Prostate gland (tissue), 2 donors: ENCODE results near the gene ALPG.

Source experiments
- CTCF ChIP-seq, 4 experiments: fragments of 200-600 bp in 2 of 4; fragments of 450-650 bp in 2 of 4; sonication (generic) in 2 of 4; IDR thresholded peaks; 1 replicate in 3 of 4; 2 replicates in 1 of 4; pipeline ENCODE4 v1.5.1; 2016 to 2019; ENCODE audit warnings: antibody characterized with exemption in 4 of 4, mild to moderate bottlenecking in 2 of 4, moderate library complexity in 2 of 4
- POLR2A ChIP-seq: fragments of 450-650 bp; IDR thresholded peaks from one replicate; pipeline ENCODE4 v1.6.1; 2016; ENCODE audit warnings: antibody characterized with exemption, mild to moderate bottlenecking
- POLR2AphosphoS5 ChIP-seq: sonication (generic); formaldehyde crosslinking; IDR thresholded peaks from one replicate; pipeline ENCODE4 v1.6.1; 2017; ENCODE audit warnings: antibody characterized with exemption

GRCh38 chr2:232444409-232445148 is 37.9 kb downstream of the ALPG start:
- no peak for TF ChIP-seq POLR2A
- TF ChIP-seq CTCF (IDR thresholded peaks at IDR 0.05) = peak in 3 of 4 experiments; percentile 16 to 32 (median 26)
- no peak for TF ChIP-seq POLR2AphosphoS5
